Dermis microvascular lymphatic vessel endothelial cell (primary cell): ENCODE data around the gene CADPS2. TPM values are rescaled to one million over a fixed set of nuclear protein-coding genes. Genes with fewer than 3 reads are reported as not detected.

Experiments used
- DNase-seq, 2 donors: peaks; one replicate each; pipeline versions ENCODE4 v3.0.0 to v3.0.0-alpha.2; 2010; ENCODE audit warnings: low read depth in 2 of 2
- total RNA-seq: library from RNA; depleted of rRNA; stranded (reverse); fragments of >200 nt; gene quantifications from 2 replicates; pipeline ENCODE4 v1.2.1, GENCODE V29; 2014

CADPS2 gene
- total RNA-seq, 1 donor from 2014 or later = 49.0 TPM

DNA sequence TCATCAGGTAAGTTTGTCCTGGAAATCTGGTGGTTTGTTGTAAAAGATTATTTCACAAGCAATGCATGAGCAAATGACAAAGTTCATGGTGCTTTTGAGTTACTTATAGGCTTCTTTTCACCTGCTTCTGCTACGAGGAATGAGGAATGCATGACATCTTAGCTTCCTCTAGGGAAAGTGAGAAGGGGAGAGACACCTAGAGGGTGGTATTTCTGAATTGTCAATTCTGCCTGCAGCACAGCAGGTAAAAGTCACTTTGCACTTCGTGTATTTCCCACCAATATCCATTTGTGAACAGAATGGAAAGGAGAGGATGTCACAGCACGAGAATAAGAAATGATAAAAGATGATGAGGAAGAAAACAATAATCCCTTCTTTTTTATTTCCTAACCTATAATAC is 428.3 kb downstream of the CADPS2 start:
- DNase-seq = no peak

DNA sequence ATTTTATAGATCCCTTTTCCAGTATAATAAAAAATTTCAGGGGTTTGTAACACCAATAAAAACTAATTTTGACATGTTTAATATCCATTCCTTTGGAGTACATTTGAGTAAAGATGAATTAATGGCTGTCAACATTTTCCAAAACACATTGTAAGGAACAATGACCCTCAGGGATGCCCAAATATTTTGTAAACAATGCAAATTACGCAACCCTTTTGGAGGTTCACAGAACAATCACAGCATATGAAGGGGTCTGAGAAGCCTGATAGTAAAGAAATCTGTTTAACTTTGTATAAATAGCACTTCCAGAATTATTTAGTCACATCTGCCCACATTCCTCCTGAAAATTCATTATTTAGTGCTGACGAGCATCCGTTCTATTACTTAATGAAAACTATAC is 428.9 kb downstream of the CADPS2 start:
- DNase-seq = no peak

DNA sequence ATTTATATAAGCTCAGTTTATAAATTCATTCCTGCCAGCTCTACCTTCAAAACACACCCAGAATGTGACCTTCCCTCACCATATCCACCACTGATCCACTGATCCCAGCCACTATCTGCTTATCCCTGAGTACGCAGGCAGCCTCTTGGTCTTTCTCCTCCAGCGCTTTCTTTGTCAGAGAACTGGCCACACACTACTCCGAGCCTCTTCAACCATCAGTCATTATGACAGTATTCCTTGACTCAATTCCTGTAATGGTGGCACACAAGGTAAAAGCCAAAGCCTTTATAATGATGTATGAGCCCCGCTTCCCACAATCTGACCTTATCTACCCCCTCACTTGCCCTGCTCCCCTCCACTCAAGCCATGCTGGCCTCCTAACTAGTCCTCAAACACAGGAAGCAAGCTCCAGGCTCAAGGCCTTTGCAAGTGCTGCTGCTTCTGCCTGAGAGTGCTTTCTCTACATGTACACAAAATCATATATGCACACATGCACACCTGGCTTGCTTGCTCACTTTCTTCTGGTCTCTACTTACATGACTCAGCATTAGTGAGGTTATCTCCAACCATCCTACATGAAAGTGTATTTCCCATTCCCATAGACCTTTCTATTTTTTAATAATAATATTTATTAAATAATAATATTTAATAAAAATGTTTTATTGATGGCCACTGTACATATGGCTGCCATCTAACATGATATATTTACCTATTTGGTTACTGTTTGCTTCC is 431.3 kb downstream of the CADPS2 start:
- no peak for DNase-seq

DNA sequence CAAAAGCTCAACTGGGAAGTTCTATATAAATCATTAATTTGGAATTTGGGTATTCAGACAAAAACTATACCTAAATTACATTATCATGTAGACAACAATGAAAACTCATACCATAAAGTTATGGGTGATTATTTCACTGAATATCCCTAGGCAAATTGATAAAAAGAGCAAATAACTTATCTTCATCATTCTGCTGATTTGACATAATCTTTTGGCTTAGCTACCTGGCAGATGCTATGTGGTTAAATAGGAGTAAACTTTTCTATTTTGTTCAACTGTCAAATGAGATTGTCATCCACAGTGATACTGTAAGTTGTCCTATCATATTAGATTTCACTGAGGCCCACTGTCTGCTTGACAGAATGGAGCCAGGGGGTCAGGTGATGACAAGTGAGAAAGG is 432.8 kb downstream of the CADPS2 start:
- no peak for DNase-seq

- no peak for DNase-seq
These were observed 437.2 kb downstream of the CADPS2 start for GRCh38 chr7:122448893-122449589.

GRCh38 chr7:122442929-122443328 is 443.3 kb downstream of the CADPS2 start:
- no peak for DNase-seq

GRCh38 chr7:122438492-122438891 is 447.8 kb downstream of the CADPS2 start:
- no peak for DNase-seq

GRCh38 chr7:122438006-122438405 is 448.3 kb downstream of the CADPS2 start:
- peak in 1 of 2 donors; percentile 47 for DNase-seq

DNA sequence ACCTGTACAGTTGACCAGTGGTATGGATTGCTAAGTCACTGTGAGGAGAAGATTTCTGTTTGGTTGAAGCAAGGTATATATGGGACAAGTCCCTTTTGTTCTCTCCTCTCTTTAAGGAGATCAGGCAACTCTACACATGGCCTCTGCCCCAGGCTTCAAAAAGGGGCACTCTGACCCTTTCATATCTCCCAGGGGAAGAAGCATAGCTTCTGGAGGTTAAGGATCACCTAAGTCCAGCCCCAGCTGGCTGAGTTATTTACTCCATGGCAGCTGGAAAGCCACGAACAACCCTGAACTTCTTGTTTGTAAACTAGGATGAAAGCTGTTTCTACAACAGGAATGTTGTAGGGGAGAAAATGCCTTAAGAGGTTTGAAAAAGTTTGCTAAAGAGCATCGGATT is 452.5 kb downstream of the CADPS2 start:
- no peak for DNase-seq

DNA sequence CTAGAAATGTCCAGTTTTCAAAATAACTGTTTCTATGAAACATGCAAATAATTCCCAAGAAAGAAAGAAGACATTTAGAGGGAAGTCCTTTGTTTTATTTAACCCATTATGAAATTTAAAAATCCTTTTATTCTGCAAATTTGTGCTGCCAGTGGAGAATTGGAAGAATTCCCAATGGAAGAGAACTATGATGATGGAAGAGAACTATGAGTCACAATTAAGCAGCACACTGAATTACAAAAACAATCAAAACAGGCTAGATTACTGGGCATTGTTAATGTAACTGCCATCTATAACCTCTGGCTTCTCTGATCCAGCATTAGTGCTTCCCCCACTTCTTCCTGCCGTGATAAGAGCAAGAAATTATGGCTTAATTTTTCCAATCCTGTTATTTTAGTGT is 455.6 kb downstream of the CADPS2 start:
- DNase-seq = peak; percentile 64 to 86

DNA sequence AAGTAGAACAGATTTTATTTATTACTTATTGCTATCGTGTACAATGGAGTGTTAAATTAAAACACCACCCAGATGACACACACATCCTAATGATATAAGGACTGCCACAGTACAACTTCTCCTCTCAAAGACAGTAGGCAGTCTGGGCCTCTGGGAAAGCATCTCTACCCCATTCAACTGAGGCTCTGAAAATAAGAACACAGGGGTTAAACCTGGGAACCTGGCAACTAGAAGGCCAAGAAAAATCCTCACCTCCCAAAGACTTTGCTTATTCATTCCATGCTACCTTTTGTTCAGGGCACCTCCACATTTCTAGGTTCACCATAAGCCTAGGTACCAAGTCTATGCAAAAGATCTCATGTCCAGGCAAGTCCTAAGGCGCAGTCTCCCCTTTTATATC is 456.3 kb downstream of the CADPS2 start:
- no peak for DNase-seq

DNA sequence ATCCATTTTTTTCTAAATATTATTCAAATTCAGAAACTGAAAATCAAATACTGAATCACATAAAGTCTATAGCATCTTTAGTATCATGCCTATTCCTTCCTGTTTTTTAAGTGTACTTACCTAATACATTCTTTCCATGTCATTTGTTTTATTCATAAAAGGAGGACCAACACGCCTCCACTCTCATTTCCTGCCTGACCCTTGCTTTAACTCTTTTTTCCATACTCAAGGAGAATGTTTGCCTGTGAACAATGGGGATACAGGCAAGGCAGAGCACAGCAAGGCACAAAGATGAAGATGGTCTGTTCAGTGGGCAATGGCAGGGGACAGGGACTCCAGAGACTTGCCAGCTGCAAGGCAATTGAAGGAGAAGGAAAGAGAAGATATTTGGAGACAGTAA is 460.5 kb downstream of the CADPS2 start:
- peak in 1 of 2 donors; percentile 41 for DNase-seq

GRCh38 chr7:122423591-122423990 is 462.7 kb downstream of the CADPS2 start:
- no peak for DNase-seq

GRCh38 chr7:122416336-122416735 is 469.9 kb downstream of the CADPS2 start:
- DNase-seq = no peak

DNA sequence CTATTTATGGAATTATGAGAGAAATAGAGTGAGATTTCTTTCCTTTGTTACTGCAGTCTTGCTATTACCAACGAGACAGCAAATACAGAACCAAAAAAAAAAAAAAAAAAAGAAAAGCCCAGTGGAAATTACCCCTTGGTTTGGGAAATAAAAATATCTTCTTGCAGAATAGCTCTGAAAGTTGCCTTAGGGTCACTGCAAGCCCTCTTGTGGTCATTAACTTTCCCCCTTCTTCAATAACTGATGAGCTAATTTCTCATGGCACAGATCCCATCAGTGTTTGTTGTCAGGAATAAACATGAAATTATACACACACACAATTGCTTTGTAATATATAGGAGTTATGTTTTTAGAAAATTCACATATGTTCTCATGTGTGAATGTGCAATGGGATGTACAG is 470.8 kb downstream of the CADPS2 start:
- DNase-seq = no peak

- no peak for DNase-seq
These were observed 472.9 kb downstream of the CADPS2 start for GRCh38 chr7:122413339-122413738.

GRCh38 chr7:122412883-122413282 is 473.4 kb downstream of the CADPS2 start:
- DNase-seq = no peak

DNA sequence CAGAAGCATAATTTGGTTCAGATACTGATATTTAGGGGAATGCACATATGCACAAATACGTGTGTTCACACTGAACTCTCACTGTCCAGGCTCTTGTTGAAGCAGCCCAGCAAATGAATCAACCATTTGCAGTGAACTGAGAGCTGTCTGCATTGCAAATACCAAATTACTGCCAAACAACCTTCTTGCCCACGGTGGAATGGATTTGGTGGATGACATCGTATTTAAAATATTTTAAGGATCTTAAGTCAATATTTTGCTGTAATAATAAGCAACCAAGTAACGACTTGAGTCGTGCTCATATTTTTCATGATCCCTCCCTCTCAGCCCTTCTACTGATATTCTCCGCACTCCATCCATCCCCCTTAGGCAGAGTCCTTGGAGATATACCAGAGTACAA is 473.8 kb downstream of the CADPS2 start:
- no peak for DNase-seq

GRCh38 chr7:122407195-122407594 is 479.1 kb downstream of the CADPS2 start:
- DNase-seq = no peak

GRCh38 chr7:122403113-122403512 is 483.1 kb downstream of the CADPS2 start:
- DNase-seq = no peak

- DNase-seq = no peak
These were observed 484.0 kb downstream of the CADPS2 start for GRCh38 chr7:122402235-122402634.

- no peak for DNase-seq
These were observed 488.9 kb downstream of the CADPS2 start for GRCh38 chr7:122397381-122397780.

- no peak for DNase-seq
These were observed 491.7 kb downstream of the CADPS2 start for GRCh38 chr7:122394512-122394911.
